Tibial nerve (tissue), 4 donors: ENCODE results near the gene GGA1.

ENCODE experiments used
- CTCF ChIP-seq, 5 experiments: fragments of 200-600 bp in 3 of 5; fragments of 450-650 bp in 2 of 5; sonication (generic) in 3 of 5; IDR thresholded peaks; one replicate each; pipeline ENCODE4 v1.5.1; 2016 to 2019; ENCODE audit warnings: antibody characterized with exemption in 5 of 5, mild to moderate bottlenecking in 3 of 5, moderate library complexity in 2 of 5
- EP300 ChIP-seq, 2 donors: sonication (generic); formaldehyde crosslinking; IDR thresholded peaks; one replicate each; pipeline ENCODE4 v1.6.1; 2017; ENCODE audit warnings: antibody characterized with exemption in 2 of 2, mild to moderate bottlenecking in 1 of 2
- POLR2A ChIP-seq, 2 donors: fragments of 450-650 bp; IDR thresholded peaks; one replicate each; pipeline ENCODE4 v1.6.1; 2017; ENCODE audit warnings: antibody characterized with exemption in 2 of 2, mild to moderate bottlenecking in 2 of 2, moderate library complexity in 2 of 2

GRCh38 chr22:37582526-37582925 is 26.1 kb upstream of the GGA1 start:
- TF ChIP-seq POLR2A (IDR thresholded peaks at IDR 0.05) (no peak), CTCF (IDR thresholded peaks at IDR 0.05) (no peak), EP300 (IDR thresholded peaks at IDR 0.05) (no peak)
